Medulla oblongata (tissue), 1 donor: ENCODE measurements around the gene JMJD6.

Experiments used
- DNase-seq: peaks from one replicate; pipeline ENCODE4 v3.0.0-alpha.2; 2015; ENCODE audit errors: extremely low spot score

JMJD6 gene

DNA sequence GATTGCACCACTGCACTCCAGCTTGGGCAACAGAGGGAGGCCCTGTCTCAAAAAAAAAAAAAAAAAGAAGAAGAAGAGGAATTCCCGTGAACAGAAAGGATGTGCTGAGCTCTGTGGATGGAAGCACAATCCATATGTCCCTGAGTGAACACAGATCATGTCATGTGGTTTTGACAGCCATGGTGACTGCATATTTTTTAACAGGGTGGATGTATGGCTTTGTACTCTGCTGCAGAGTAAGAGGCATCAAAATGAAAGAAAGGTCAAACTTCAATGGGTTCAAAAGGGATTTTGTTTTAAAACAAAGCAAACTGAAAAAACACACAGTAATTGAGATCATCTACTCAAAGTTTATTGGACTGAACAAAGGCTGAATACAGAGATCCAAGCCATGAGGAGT is 47.2 kb downstream of the JMJD6 start:
- DNase-seq, result no peak

DNA sequence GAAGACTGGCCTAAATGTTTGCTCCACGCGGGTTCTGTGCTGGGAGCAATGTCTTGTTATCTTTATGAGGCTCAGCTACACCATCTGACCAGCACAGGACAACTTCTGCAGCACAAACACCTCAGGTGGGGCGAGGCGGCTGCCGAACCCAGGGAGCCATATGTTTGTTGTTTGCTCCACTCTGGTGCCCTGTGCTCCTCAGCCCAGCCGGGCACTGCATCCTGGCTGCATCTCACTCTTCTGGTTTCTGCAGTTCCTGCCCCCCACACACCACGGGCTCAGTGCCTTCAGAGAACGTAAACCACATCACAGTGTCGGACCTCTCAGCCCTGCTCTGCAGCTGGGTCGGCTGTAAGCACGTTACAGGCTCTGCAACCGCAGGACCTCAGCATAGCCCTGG is 48.1 kb downstream of the JMJD6 start:
- no peak for DNase-seq

DNA sequence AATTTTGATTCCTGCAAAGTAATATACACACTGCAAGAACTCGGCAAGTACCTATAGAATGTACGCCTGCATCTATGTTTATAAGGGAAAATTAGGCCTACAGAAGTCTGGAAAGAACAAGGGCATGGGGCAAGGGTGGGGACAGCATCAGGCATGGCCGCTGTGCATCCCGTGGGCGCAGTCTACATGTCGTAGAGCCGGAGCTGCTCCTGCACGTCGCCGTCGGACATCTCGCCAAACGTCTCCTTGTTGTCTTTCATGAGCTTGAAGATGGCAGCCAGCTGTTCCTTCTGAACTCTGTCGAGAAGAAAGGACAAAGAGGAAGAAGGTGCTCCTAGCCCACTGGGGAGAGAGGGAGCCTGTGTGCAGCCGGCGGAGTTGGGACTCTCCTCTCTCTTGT is 49.0 kb downstream of the JMJD6 start:
- no peak for DNase-seq

DNA sequence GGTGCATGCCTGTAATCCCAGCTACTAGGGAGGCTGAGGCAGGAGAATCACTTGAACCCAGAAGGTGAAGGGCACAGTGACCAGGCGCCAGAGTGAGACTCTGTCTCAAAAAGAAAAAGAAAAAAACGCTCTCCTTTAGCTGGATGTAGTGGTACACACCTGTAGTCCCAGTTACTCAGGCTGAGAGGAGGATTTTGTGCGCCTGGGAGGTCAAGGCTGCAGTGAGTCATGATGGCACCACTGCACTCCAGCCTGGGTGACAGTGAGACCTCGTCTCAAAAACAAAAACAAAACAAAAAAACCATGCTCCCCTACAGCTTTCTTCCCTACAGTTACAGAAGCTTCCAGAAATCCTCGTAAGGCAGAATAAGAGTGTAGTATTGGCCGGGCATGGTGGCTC is 49.8 kb downstream of the JMJD6 start:
- DNase-seq, result no peak

DNA sequence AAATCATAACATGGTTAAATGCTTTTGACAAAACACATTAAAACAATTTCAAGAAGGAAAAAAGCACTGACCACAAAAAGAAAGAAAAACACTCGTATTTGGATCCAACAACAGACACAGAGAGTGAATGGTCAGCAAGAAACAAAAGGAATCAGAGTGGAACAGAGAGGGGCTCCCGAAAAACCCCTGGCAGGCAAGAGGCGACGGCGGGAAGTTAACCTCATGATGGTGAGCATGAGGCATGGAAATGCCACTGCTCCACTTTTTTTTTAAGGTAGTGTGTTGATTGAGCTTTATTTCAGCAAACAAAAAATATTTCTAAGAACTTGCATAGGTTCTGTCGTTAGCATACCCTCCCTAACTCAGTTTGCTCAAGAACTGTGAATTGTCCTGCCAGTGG is 50.8 kb downstream of the JMJD6 start:
- DNase-seq, result no peak

DNA sequence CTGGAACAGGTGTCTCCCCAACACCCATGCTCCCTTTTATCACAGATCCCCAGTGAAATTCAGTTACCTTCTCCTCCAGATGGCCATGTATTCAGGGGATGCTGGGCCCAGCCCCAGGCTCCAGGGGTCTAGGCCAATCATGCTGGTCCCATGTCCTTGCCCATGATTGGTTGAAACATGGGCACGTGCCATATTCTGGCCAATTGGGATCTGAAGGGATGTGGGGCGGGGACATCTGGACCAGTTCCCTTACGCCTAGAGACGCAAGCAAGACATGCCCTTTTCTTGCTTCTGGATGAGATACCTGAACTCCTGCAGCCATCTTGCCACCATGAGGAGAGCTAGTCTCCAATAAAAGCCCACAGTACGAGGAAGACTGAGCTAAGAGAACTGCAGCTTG is 51.8 kb downstream of the JMJD6 start:
- DNase-seq, result no peak

DNA sequence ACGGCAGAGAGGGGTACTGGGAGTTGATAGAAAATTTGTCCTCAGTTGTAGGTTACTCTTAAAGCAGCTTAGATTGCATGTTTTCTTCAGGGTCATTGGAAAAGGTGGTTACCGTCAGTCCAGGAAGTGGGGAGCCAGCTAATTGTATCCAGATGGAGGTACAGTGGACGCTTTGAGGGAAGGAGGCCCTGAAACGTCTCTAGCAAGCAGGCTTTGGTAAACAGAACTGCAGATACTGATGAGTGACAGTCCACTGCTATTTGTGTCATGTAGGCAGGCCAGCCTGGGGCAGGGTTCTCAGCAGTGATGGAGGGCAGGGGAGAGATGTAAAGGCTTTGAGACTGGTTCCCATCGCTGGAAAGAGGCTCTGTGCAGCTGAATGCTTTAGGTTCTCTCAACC is 52.7 kb downstream of the JMJD6 start:
- DNase-seq, result no peak

DNA sequence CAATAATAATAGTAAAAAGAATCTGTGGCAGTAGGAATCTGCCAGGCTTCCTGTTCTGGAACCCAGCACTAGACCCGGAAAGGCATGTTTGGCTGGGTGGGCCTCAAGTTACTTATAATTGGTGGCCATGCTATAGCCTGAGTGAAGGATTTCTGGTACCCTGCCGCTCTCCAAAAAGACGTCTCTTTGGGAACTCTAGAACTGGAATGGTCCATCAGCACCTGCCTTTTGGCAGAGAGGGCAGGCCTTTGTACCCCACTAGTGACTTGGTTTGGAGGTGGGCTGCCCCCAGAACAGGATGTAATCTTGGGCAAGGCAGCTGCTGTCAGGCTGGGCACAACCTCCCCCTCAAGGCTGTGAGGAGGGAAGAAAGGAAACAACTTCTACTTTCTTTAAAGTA is 53.5 kb downstream of the JMJD6 start:
- DNase-seq, result no peak

DNA sequence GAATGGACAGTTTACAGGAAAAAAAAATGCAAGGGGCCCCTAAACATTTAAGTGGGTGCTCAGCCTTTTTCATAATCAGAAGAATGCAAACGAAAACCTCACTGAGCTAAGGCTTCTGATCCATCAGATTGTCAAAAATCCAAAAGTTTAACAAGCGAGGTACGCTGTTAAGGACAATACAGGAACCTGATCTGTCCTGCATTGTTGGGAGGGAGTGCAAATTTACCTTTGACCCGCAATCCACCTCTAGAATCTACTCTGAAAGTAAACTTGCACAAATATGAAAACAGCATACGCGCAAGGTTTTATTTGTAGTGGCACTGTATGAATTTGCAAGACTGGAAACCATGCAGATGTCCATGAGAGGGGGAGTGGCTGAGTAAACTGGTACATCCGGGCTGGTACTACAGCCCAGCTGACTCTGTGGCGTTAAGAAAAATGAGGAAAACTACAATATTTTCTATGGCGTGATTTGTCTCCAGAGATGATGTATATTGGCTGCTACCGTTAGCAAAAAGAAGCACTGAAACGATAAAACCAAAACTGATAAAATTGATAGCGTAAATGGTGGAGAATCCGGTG is 54.0 kb downstream of the JMJD6 start:
- no peak for DNase-seq

DNA sequence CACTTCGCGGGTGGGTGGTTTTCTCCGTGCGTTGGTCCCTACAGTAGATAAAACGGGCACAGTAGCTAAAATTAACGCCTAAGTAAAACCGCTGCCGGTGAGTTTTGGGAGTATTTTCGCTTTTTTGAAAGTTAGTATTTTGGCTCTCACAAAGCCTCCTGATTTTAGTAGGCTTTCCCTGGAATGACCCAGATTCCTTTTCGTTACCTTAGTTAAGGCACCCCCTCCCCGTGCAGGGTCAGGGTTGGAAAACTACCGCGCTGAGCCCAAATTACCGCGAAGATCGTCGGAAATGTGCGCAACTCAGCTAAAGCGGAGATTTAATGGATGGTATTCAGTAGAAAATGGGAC is 54.5 kb downstream of the JMJD6 start:
- no peak for DNase-seq

DNA sequence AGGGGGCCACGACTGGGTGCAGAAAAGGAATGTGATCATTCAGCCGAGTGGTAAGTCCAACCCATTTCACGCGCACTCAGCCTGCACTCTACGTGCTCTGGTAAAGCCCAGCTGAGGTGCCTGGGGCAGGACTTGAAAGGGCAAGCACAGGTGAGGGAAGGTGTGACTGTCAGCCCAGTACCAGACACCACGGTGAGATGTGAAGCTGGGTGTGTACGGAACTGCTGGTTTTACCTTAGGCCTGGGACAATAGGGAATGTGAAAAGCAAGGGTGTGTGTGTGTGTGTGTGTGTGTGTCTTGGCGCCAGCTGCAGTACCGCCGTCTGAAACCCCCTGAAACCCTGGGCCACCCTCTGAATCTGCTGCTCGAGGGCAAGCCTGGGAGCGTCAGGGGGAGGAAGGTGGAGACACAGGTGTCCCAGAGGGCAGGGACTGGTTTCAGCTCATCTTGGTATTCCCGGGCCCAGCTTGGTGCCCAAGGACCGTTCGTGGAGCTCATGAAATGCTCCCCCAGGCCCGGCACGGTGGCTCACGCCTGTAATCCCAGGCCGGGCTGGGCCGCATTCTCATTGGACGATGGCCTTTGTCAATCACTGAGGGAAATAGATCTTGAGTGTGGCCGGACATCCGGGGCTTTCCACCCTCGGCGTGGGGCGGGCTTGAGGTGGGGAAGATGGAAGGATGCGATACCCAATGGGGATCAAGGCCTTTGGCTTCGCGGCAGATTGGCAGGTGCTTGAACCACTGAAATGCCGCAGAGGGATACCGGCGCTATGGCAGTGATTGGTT is 55.1 kb downstream of the JMJD6 start:
- peak; percentile 100 for DNase-seq

DNA sequence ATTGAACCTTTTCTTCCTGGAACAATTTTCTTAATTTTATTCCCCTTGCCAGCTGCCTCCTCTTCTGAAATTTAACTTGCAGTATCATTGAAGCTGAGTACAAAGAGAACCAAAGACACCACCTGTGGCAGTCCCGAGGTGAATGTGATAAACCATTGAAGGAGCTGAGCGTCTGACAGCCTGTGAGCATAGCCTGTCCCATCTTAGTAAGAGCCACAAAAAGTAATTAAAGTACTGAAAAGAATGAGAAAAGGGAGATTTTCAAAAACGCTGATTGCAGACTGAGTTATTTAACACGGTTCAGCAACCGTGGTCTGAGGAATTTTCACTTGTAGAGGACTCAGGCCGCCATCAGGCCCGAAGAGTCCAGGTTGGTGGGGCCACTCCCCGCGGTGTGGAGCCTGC is 55.7 kb downstream of the JMJD6 start:
- no peak for DNase-seq

DNA sequence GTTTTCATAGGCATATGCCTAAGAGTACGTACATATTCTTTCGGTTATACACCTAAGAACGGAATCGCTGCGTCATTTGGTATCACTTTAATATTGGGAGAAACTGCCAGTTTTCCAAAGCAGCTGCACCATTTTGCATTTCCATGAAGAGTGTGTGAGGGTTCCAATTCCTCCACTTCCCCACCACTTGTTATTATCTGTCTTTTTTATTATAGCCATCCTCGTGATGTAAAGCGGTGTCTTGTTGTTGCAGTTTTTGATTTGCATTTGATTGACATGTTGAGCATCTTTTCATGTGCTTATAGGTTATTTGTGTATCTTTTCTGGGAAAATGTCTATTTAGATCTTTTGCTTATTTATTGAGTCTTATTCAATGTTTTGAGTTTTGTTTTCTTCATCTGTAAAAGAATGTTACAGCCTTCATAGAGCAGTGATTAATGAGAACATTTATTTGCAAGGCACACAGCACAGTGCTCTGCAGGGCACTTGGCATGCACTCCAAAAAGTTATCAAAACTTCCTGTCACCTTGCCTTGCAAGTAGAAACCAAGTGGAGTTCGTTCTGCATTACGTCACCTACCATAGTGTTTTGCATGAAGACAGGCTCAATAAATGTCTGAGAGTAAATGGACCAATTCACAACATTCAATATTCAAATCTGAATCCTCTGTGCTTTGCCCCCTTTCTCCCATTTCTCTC is 56.2 kb downstream of the JMJD6 start:
- no peak for DNase-seq
